Stomach (tissue), 4 donors: ENCODE data around the gene USP34.

ENCODE experiments used
- CTCF ChIP-seq, 7 experiments: fragments of 450-650 bp in 4 of 7; fragments of 200-600 bp in 3 of 7; sonication (generic) in 3 of 7; IDR thresholded peaks; one replicate each; pipeline ENCODE4 v1.5.1; 2016 to 2019; ENCODE audit warnings: antibody characterized with exemption in 7 of 7, control low read depth in 2 of 7, mild to moderate bottlenecking in 1 of 7
- POLR2A ChIP-seq, 4 donors: fragments of 450-650 bp; IDR thresholded peaks; one replicate each; pipeline ENCODE4 v1.6.1; 2016; ENCODE audit warnings: antibody characterized with exemption in 4 of 4, control low read depth in 2 of 4, mild to moderate bottlenecking in 1 of 4, moderate library complexity in 1 of 4

GRCh38 chr2:61470965-61471904 lies at the start of gene USP34:
- TF ChIP-seq CTCF (IDR thresholded peaks at IDR 0.05), result no peak
- TF ChIP-seq POLR2A (IDR thresholded peaks at IDR 0.05), result peak in 2 of 4 donors; percentile 36 to 46
